ENCODE measurements around the gene GGN.
A peak's percentile ranks its signal among the peaks of the same experiment; 100 is the strongest.
"Not testable (repeated sequence)": the region's sequence is repeated elsewhere in the genome, so short reads cannot be mapped to it uniquely, and the experiment has no call there.

The GGN gene

GRCh38 chr19:38411041-38411712 is 23.3 kb upstream of the GGN start:
- no peak for DNase-seq

- DNase-seq: not testable (repeated sequence)
These were observed 22.6 kb upstream of the GGN start for GRCh38 chr19:38410407-38410806.

GRCh38 chr19:38409631-38410133 is 21.8 kb upstream of the GGN start:
- DNase-seq: no peak

GRCh38 chr19:38405276-38405675 is 17.4 kb upstream of the GGN start:
- DNase-seq: no peak

DNA sequence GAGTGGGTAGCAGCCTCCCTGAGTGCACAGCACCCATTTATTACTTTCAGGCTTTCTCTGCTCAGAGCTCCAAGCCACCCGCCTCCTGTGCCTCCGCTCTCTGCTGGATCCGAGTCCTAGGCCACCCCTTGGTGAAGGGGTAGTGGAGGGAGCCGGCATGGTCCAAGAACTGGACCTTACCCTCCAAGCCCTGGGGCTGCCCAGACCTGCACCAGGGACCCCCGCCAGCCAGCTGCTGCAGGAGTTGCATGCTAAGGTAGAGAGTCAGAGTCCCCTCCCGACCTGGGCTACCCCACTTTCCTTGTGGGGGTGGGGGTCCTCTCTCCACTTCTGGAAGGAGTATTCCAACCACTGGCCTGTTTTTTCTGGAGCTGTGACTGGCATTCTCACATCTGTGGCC is 17.0 kb upstream of the GGN start:
- DNase-seq: no peak

- DNase-seq: peak; percentile 98
These were observed 15.3 kb upstream of the GGN start, which contains the start of gene FAM98C for GRCh38 chr19:38402967-38403674. Gene FAM98C, plus strand, starts transcription at chr19:38403093. Its CDS starts 61 bp downstream, at chr19:38403154.

- no peak for DNase-seq
These were observed 14.8 kb upstream of the GGN start for GRCh38 chr19:38402623-38402966.

GRCh38 chr19:38401148-38401547 is 13.3 kb upstream of the GGN start:
- DNase-seq: no peak

DNA sequence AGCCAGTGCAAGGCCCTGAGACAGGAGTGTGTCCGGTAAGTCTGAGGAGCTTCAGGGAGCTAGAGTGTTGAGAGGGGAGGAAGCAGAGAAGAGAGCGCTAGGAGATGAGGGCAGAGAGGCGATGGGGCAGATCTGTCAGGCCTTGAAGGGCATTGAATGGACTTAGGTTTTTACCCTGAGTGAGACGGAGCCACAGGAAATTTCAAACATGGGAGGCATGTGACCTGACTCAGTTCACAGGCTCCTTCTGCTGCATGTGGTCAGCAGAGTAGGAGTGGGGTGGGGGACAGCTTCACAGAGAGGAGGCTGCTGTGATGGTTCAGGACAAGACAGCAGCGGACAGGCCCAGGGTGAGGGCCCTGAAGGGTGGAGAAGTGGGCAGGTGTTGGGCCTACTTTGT is 12.5 kb upstream of the GGN start:
- no peak for DNase-seq

- no peak for DNase-seq
These were observed 11.7 kb upstream of the GGN start for GRCh38 chr19:38399537-38399936.

DNA sequence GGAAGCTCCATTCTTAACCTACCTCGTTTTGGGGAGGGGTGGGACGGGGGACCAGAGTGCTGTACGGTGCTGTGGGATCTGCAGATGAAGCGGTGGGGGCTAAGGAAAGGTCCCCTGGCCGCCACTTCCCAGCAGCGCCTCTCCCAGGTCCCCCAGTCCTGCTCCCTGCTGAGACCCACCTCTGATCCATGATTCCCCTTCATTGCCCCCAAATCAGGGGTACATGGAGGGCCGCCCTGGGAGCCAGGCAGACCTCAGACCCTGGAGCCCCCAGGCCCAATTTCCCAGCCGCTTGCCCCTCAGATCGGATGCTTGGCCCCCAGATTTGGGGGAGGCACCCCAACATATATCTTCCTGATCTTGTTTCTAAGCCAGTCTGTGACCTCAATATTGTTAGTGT is 11.2 kb upstream of the GGN start:
- no peak for DNase-seq

DNA sequence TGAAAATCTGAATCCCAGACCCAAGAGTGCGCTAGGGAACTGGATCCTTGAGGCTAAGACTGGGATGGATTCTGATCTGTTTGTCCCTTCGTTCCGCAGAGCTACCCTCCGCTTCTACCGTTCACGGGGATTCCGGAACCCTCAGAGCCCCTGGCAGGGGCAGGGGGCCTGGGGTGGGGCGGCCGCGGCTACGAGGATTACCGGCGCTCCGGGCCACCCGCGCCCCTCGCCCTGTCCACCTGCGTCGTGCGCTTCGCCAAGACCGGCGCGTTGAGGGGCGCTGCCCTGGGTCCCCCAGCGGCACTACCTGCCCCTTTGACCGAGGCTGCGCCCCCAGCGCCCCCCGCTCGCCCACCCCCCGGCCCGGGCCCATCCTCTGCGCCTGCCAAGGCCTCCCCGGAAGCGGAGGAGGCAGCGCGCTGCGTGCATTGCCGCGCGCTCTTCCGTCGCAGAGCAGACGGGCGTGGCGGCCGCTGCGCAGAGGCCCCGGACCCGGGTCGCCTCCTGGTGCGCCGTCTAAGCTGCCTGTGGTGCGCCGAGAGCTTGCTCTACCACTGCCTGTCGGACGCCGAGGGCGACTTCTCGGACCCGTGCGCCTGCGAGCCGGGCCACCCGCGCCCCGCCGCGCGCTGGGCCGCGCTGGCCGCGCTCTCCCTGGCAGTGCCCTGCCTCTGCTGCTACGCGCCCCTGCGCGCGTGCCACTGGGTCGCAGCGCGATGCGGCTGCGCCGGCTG is 7.7 kb upstream of the GGN start:
- DNase-seq: no peak

GRCh38 chr19:38394488-38394887 is 6.7 kb upstream of the GGN start:
- DNase-seq: no peak

- no peak for DNase-seq
These were observed 5.0 kb upstream of the GGN start for GRCh38 chr19:38392707-38393308.

DNA sequence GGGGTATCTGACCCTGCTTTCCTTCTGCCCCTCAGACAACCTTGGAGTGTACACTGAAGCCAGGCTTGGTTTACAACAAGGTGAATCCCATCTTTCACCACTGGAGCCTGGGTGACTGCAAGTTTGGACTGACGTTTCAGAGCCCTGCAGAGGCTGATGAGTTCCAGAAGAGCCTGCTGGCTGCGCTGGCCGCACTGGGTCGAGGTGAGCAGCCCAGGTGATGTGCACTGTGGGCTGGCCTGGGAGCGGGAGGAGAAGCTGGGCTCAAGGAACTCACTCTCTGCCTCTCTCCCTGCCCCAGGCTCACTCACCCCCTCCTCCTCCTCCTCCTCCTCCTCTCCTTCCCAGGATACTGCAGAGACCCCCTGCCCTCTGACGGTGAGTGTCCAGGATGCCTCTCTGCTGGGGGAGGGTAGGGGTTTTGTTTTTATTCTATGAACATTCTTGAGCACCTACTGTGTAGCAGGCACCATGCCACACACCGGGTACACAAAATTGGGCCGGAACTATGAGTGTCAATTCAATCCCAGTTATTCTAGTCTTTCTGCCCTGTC is 4.2 kb upstream of the GGN start:
- no peak for DNase-seq

GRCh38 chr19:38389957-38390924 is 2.4 kb upstream of the GGN start:
- DNase-seq: no peak

DNA sequence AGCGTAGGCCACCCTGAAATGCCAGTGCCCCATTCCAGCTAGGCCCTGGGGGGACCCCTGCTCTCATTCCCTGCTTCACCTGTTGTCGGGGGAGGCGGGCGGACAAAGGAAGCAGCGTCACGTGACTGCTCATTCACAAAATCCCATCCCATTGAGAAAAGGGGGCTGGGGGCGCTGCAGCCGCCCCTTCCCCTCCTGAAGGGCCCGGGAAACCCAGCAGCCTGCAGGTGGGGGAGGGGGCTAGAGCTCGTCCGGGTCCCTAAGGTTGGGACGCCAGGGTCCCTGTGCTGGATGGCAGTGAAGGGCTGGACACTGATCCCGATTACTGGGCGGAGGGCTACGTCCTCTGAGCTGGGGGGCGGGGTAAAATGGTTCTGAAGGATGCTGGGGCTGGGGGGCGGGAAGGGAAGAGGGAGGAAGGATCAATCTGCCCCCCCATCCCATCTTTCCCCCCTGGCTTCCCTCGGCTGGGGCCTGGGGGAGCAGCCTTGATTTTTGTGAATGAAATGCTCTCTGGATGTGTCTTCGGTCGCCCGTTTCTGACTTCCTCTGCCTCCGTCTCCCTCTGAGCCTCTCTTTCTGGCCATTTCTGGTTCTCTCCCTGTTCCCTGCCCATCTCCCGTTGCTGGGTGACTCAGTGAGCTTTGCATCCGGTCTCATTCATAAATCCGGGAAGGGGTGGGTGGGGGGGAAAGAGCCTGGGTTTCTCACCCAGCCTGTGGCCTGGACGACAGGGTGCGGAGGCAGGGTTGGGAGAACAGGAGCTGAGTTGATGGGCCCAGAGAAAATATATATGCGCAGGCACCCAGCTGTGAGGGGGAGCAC is 1.5 kb upstream of the GGN start:
- DNase-seq: no peak

DNA sequence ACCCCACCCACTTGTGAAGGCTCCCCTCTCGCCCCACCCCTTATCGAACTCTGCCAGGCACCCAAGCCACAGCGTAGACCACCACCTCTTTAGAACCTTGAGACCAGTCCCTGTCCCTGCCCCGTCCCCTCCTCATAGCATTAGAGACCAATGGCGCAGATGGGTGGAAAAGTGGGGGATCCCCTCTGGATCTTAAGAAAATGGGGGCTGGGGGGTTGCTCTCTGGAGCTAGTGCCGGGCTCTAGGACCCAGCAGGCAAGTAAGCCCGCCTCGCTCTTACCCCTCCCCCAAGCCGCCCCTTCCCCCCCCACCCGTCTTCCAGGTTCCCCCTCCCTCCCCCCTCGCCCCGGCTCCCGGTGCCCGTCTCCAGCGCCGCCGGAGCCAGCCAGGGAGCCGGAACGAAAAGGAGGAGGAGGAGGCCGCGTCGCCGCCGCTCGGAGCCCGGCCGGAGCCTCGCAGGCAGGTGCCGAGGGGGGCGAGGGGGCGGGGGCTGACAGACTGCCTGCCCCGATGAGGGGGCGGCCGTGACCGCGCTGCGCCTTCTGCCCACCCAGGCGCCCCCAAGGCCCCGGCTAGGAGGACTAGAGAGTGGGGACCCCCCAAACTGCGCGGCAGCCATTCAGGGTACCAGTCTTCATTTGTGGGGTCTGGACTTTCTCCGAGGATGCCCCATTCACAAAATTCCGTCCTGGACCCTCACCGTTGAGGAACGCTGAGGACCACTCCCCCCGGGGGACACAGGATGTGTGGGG is 691 bp upstream of the GGN start, which contains the start of gene SPRED3:
TSS of gene SPRED3 (plus strand) at position 349 of the 752 bp plus-strand sequence. CDS start 1,606 bp downstream, outside the sequence.
- DNase-seq: no peak

GRCh38 chr19:38386971-38387549 is 774 bp downstream of the GGN start:
- peak; percentile 49 for DNase-seq

Measured in MV-4-11 (cell line).